Stimulated activated CD4-positive, alpha-beta T cell treated with anti-CD3 and anti-CD28 coated beads, Interleukin-4, amount 100 ng/mL, for 48 hours (primary cell): ENCODE data around the gene PRIM2.
"Not testable (repeated sequence)": the region's sequence is repeated elsewhere in the genome, so short reads cannot be mapped to it uniquely, and the experiment has no call there.

Experiments used
- DNase-seq, 2 donors: peaks; one replicate each; pipeline ENCODE4 v3.0.0-alpha.2; 2020; ENCODE audit warnings: low read depth in 2 of 2

The PRIM2 gene

DNA sequence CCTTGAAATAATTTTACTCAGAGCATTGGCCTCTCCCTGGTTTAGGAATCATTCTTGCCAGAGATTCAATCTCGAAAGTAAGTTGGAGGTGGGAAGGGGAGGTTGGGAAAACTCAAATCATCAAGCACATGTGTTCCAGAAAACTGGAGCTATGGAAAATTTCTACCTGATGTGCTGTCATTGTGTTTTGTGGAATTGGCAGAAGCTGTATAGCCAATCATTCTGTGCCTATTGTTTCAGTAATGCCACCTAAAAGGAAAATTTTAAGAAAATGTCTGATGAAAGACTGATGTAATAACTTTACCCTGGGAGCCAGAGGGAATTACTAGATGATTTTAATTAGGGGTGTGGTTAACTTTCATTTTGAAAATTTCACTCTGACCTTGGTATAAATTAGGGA lies 187.8 kb downstream of the PRIM2 start:
- not testable (repeated sequence) for DNase-seq

GRCh38 chr6:57510390-57510789 lies 193.0 kb downstream of the PRIM2 start:
- DNase-seq, result not testable (repeated sequence)

DNA sequence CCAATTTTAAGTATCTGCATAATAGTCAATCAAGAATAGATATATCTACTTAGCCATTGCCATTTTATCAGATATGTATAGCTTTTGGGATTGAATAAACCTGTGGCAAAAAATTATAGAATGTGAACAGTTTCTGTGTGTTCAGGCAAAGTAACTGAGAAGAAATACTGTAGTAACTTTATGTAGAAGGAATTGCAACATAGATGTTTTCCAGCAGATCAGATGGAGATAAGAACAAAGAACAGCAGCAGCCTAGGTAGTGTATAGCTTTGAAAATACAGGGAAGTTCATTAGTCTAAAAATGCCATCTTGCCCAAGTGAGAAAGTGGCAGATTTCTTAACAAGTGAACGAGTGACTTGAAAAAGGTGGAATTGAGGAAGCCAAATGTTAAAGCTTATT lies 197.7 kb downstream of the PRIM2 start:
- not testable (repeated sequence) for DNase-seq

- DNase-seq, result not testable (repeated sequence)
Measured at GRCh38 chr6:57515845-57516244, 198.4 kb downstream of the PRIM2 start.

- DNase-seq, result not testable (repeated sequence)
Measured at GRCh38 chr6:57516776-57517175, 199.3 kb downstream of the PRIM2 start.

DNA sequence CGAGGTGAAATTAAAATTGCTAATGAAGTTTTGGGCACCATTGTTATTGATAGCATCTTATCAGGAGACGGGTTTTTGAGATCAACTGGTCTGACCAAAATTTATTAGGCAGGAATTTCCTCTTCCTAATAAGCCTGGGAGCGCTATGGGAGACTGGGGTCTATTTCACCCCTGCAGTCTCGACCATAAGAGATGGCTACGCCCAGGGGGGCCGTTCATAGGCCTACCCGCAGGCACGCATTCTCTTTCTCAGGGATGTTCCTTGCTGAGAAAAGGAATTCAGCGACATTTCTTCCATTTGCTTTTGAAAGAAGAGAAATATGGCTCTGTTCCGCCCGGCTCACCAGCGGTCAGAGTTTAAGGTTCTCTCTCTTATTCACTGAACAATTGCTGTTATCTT lies 201.8 kb downstream of the PRIM2 start:
- DNase-seq, result not testable (repeated sequence)

DNA sequence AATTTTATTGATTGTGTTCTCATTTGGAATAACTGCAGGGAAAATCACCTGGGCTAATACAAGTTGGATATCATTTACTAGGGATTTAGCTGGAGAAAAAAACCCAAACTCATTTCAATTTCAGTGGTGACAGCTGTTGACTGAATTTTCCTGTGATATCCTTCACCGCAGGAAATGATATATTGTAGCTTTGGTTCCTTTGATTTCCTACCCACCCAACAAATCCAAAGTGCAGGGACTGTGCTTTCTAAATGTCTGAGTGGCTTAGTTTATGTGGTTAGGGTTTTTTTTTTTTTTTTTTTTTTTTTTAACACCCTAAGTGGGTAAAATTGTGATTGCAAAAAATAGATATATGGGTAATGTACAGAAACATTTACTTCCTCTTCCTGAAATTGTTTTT lies 203.7 kb downstream of the PRIM2 start:
- DNase-seq, result not testable (repeated sequence)

- DNase-seq, result not testable (repeated sequence)
Measured at GRCh38 chr6:57523221-57523620, 205.8 kb downstream of the PRIM2 start.

- not testable (repeated sequence) for DNase-seq
Measured at GRCh38 chr6:57529755-57530154, 212.3 kb downstream of the PRIM2 start.

- not testable (repeated sequence) for DNase-seq
Measured at GRCh38 chr6:57532660-57533059, 215.2 kb downstream of the PRIM2 start.

- DNase-seq, result not testable (repeated sequence)
Measured at GRCh38 chr6:57535121-57535520, 217.7 kb downstream of the PRIM2 start.

- not testable (repeated sequence) for DNase-seq
Measured at GRCh38 chr6:57535994-57536393, 218.6 kb downstream of the PRIM2 start.

- DNase-seq, result not testable (repeated sequence)
Measured at GRCh38 chr6:57537916-57538315, 220.5 kb downstream of the PRIM2 start.

DNA sequence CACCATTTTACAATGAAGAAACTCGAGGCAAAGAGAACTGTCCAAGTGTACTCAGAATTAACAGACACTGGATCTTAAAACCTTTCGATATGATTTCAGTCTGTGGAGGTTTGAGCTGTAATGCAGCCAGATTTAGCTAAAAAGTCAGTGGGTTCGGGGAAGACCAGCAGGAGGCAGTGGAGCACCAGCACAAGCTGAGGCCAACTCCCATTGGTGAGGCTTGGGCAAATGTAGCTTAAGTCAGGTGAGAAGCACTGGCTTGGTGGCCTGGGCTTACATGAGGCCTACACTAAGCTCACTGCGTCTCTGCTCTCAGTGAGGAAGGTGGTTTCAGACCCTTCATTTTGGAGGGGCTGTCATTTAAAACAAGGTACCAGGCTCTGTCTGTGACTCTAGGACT lies 234.5 kb downstream of the PRIM2 start:
- DNase-seq, result not testable (repeated sequence)

DNA sequence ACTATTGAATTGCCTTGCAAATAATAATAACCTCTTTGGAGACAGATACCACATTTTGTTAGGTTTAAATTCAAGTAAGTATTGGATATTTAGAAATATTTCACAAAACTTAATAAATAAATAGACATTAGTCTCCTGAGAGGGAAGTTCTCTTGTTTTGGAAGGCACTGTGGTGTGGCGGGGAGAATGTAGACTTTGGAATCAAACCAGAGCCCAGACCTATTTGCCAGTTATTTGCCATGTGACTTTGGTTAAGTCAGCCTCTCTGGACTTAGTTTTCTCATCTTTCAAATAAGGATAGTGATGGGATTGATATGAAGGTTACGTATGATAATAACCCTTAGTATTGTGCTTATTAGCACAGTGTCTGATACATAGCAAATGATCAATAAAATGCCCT lies 240.4 kb downstream of the PRIM2 start:
- not testable (repeated sequence) for DNase-seq

DNA sequence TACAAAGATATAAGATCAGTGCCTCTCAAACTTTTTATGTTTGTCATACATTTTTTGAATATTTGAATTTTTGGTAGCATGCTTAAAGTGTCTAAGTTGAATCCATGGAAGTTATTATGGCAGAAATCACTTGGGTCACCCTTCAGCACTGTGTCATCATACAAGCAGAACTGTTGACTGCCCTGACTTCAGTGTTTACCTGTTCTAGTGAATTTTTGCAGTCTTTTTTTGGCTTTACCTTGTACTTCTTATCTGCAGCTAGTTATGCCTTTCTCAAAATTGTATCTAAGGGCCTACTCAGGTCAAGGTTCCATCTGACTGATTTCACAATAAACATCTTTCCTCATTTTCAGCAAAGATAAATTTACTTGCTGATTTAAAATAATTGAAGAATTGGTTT lies 241.7 kb downstream of the PRIM2 start:
- DNase-seq, result not testable (repeated sequence)

DNA sequence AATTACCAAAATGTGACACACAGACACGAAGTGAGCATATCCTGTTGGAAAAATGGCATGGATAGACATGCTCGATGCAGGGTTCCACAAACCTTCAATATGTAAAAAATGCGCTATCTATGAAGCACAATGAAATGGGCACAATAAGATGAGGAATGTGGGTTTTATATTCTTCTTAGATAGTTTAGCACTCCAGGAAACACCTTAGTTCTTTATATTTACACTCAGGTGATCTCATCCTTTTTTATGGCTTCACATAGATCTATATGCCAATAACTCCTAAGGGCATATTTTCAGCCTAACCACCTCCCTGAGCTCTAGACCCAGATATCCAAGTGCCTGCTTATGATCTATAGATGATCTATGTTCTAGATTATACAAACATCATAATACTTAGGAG lies 244.8 kb downstream of the PRIM2 start:
- DNase-seq, result not testable (repeated sequence)

GRCh38 chr6:57572119-57572518 lies 254.7 kb downstream of the PRIM2 start:
- not testable (repeated sequence) for DNase-seq

GRCh38 chr6:57572844-57573243 lies 255.4 kb downstream of the PRIM2 start:
- DNase-seq, result not testable (repeated sequence)

GRCh38 chr6:57577023-57577422 lies 259.6 kb downstream of the PRIM2 start:
- DNase-seq, result not testable (repeated sequence)

- DNase-seq, result not testable (repeated sequence)
Measured at GRCh38 chr6:57579489-57579888, 262.1 kb downstream of the PRIM2 start.

DNA sequence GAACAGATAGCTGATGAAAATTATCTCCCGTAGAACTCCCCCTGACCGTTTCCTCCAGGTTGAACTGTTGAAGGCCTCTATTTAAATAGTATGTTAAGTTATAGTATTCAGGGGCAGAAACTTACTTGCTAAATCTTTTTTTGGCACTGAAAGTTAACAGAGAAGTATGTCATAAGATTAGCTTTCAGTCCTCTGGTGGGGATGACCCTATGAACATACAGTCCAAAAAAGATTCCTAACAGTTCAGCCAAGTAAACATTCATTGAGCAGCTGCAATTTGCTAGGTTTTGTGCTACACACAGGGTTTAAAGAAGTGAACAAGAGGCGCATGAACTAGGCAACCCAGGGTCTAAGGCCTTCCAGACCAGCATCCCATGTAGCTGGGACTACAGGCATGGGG lies 264.2 kb downstream of the PRIM2 start:
- DNase-seq, result not testable (repeated sequence)

DNA sequence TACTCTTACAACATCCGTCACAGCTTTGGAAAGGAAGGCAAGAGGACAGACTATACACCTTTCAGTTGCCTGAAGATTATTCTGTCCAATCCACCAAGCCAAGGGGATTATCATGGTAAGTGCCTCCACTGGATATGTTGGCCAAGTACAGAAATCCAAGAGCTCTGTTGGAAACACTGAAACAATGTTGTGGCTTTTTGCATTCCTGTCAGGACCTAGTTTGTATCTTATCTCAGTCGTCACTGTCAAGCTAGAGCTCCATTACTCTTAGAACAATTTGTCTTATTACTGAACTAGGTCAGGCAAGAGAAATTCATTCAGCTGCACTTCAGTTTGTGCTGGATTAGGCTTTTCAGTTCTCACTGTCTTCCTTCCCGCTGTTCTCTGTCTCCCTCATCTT lies 283.7 kb downstream of the PRIM2 start:
- DNase-seq, result not testable (repeated sequence)

- not testable (repeated sequence) for DNase-seq
Measured at GRCh38 chr6:57605303-57605702, 287.9 kb downstream of the PRIM2 start.
